ENCODE measurements around the gene PCDHGB4.

The PCDHGB4 gene

GRCh38 chr5:141419074-141419880 is 31.8 kb downstream of the PCDHGB4 start:
- H3K36me3 ChIP-seq (ENCODE audit: insufficient read depth, low read length): no peaks in the 10 kb centered on the region
- no peak overlapping the region for H3K27ac ChIP-seq (ENCODE audit: low read length)
- no peak for TF ChIP-seq CTCF (IDR thresholded peaks at IDR 0.05; ENCODE audit: borderline replicate concordance, extremely low read depth, low read length, poor library complexity, severe bottlenecking)
- no peak for TF ChIP-seq EZH2 (IDR thresholded peaks at IDR 0.05; ENCODE audit: borderline replicate concordance, low read depth, low read length, severe bottlenecking)
- H3K4me2 ChIP-seq (ENCODE audit: insufficient read depth, low read length): no peak overlapping the region
- H2AFZ ChIP-seq (ENCODE audit: low read depth, low read length): no peak overlapping the region
- no peaks in the 10 kb centered on the region for H4K20me1 ChIP-seq (ENCODE audit: insufficient read depth, low read length)
- no peak overlapping the region for H3K9ac ChIP-seq (ENCODE audit: low read depth, low read length)
- H3K27me3 ChIP-seq (ENCODE audit: insufficient read depth, low read length, poor library complexity): peaks cover 4% of the 10 kb centered on the region
- H3K4me1 ChIP-seq (ENCODE audit: insufficient read depth, low read length): no peaks in the 10 kb centered on the region
- no peak overlapping the region for H3K4me3 ChIP-seq (ENCODE audit: low read depth in 1 of 2, low read length in 2 of 2)
- DNase-seq (no peak), ATAC-seq (ENCODE audit: insufficient read depth, low read depth) (no peak)
- H3K9me3 ChIP-seq (ENCODE audit: insufficient read depth, low read length, severe bottlenecking): no peaks in the 10 kb centered on the region
- H3K79me2 ChIP-seq (ENCODE audit: insufficient read depth, low read length): no peaks in the 10 kb centered on the region

- no peaks in the 10 kb centered on the region for H3K9me3 ChIP-seq (ENCODE audit: insufficient read depth, low read length, severe bottlenecking)
- no peaks in the 10 kb centered on the region for H3K79me2 ChIP-seq (ENCODE audit: insufficient read depth, low read length)
- TF ChIP-seq EZH2 (IDR thresholded peaks at IDR 0.05; ENCODE audit: borderline replicate concordance, low read depth, low read length, severe bottlenecking) (no peak), CTCF (IDR thresholded peaks at IDR 0.05; ENCODE audit: borderline replicate concordance, extremely low read depth, low read length, poor library complexity, severe bottlenecking) (peak; percentile 67)
Observed at GRCh38 chr5:141420855-141421488, 33.5 kb downstream of the PCDHGB4 start, which contains the start of gene PCDHGA11. PCDHGA11 (plus strand) TSS chr5:141421051; CDS start chr5:141421228, 177 bp downstream.

GRCh38 chr5:141421489-141421855 is 34.0 kb downstream of the PCDHGB4 start:
- no peak overlapping the region for H3K4me3 ChIP-seq (ENCODE audit: low read depth in 1 of 2, low read length in 2 of 2)
- ATAC-seq (ENCODE audit: insufficient read depth, low read depth) (no peak), DNase-seq (no peak)
- no peaks in the 10 kb centered on the region for H3K9me3 ChIP-seq (ENCODE audit: insufficient read depth, low read length, severe bottlenecking)
- peaks cover 10% of the 10 kb centered on the region for H3K27me3 ChIP-seq (ENCODE audit: insufficient read depth, low read length, poor library complexity)
- no peak for TF ChIP-seq EZH2 (IDR thresholded peaks at IDR 0.05; ENCODE audit: borderline replicate concordance, low read depth, low read length, severe bottlenecking)
- TF ChIP-seq CTCF (IDR thresholded peaks at IDR 0.05; ENCODE audit: borderline replicate concordance, extremely low read depth, low read length, poor library complexity, severe bottlenecking): no peak
- H3K27ac ChIP-seq (ENCODE audit: low read length): no peak overlapping the region
- no peak overlapping the region for H3K9ac ChIP-seq (ENCODE audit: low read depth, low read length)
- no peak overlapping the region for H2AFZ ChIP-seq (ENCODE audit: low read depth, low read length)
- no peaks in the 10 kb centered on the region for H4K20me1 ChIP-seq (ENCODE audit: insufficient read depth, low read length)
- H3K79me2 ChIP-seq (ENCODE audit: insufficient read depth, low read length): no peaks in the 10 kb centered on the region
- no peaks in the 10 kb centered on the region for H3K36me3 ChIP-seq (ENCODE audit: insufficient read depth, low read length)
- H3K4me1 ChIP-seq (ENCODE audit: insufficient read depth, low read length): no peaks in the 10 kb centered on the region
- H3K4me2 ChIP-seq (ENCODE audit: insufficient read depth, low read length): no peak overlapping the region

More at GRCh38 chr5:141420855-141421488, 33.5 kb downstream of the PCDHGB4 start, which contains the start of gene PCDHGA11:
- H3K27me3 ChIP-seq (ENCODE audit: insufficient read depth, low read length, poor library complexity): peaks cover 10% of the 10 kb centered on the region
- no peak within 1 kb of the TSS for H3K4me2 ChIP-seq (ENCODE audit: insufficient read depth, low read length)
- H3K4me1 ChIP-seq (ENCODE audit: insufficient read depth, low read length): no peaks in the 10 kb centered on the region
- H3K27ac ChIP-seq (ENCODE audit: low read length): no peak within 1 kb of the TSS
- no peaks in the 10 kb centered on the region for H3K36me3 ChIP-seq (ENCODE audit: insufficient read depth, low read length)
- no peak within 1 kb of the TSS for H3K4me3 ChIP-seq (ENCODE audit: low read depth in 1 of 2, low read length in 2 of 2)
- H3K9ac ChIP-seq (ENCODE audit: low read depth, low read length): no peak within 1 kb of the TSS
- peak; percentile 28 for DNase-seq
- no peak for ATAC-seq (ENCODE audit: insufficient read depth, low read depth)
- H4K20me1 ChIP-seq (ENCODE audit: insufficient read depth, low read length): no peaks in the 10 kb centered on the region
- H2AFZ ChIP-seq (ENCODE audit: low read depth, low read length): no peak within 1 kb of the TSS

Data from DND-41 (cell line).